GM10248 (cell line): ENCODE measurements around the gene PHGDH.

ENCODE experiments used
- CTCF ChIA-PET: fragments of 300-600 bp; sonication (Branson Sonifier 250); formaldehyde crosslinking; extraction: SDS; loops from one replicate; lab custom pipeline; 2021; ENCODE audit warnings: antibody characterized with exemption; lab: Yijun Ruan, JAX
- POLR2A ChIA-PET: fragments of 350-650 bp; sonication (Branson Sonifier 250); formaldehyde crosslinking; extraction: SDS; loops from one replicate; lab custom pipeline; 2020; ENCODE audit warnings: antibody characterized with exemption; lab: Yijun Ruan, JAX
- DNase-seq: peaks from one replicate; pipeline ENCODE4 v3.0.0; 2012; ENCODE audit errors: extremely low spot score
- TF ChIP-seq, protein P1 (sequence below): IDR thresholded peaks from 2 replicates; pipeline ENCODE4 v1.5.1; 2012; ENCODE audit warnings: mild to moderate bottlenecking, low read depth; ENCODE audit errors: extremely low read depth, missing control alignments, control extremely low read depth

The PHGDH gene

DNA sequence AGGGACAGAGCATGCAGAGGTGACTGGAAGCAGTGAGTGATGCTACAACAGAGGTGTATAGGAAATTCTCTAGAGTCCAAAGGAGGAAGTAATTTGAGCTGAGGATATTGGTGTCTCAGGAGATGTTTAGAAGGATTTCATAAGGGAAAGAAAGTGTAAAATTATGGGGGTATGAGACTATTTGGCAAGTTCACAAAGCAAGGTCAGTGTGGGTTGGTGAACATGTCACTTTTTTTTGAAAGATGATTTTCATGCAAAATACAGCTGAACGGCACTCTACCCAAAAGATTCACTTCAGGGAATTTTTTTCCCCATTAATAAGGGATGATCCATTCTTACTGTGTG lies 32.8 kb downstream of the PHGDH start:
- ChIA-PET CTCF (interaction anchor here (0.7 to 3.9 kb wide), 19 partner anchors 8 to 282 kb away, joined by 3 to 35 read pairs (median 5); partner anchors contain the start of gene HMGCS2), POLR2A (no interaction called here)
- no peak for DNase-seq
- TF ChIP-seq, protein P1, sequence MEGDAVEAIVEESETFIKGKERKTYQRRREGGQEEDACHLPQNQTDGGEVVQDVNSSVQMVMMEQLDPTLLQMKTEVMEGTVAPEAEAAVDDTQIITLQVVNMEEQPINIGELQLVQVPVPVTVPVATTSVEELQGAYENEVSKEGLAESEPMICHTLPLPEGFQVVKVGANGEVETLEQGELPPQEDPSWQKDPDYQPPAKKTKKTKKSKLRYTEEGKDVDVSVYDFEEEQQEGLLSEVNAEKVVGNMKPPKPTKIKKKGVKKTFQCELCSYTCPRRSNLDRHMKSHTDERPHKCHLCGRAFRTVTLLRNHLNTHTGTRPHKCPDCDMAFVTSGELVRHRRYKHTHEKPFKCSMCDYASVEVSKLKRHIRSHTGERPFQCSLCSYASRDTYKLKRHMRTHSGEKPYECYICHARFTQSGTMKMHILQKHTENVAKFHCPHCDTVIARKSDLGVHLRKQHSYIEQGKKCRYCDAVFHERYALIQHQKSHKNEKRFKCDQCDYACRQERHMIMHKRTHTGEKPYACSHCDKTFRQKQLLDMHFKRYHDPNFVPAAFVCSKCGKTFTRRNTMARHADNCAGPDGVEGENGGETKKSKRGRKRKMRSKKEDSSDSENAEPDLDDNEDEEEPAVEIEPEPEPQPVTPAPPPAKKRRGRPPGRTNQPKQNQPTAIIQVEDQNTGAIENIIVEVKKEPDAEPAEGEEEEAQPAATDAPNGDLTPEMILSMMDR, result no peak

DNA sequence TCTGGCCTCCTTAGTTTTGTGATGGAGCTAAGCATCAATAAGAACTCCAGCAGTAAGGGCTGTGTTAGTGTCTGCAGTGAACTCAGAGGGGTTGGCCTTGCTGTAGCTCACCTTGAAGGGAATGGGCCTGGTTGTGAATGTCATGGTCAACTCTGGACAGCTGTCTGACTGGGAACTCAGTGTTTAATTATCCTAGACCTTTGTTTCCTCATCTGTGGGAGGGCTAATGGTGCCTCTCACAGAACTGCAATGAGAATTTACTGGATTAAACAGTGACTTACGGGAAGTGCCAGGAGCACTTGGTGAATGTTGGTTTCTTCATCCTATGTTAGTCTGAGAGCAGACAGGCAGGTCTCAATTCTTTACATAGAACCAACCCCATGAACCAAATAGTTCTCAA lies 33.3 kb downstream of the PHGDH start:
- POLR2A ChIA-PET, result no interaction called here
- no peak for DNase-seq
- TF ChIP-seq, protein P1, result no peak
- CTCF ChIA-PET, result interaction anchor here (0.7 to 3.9 kb wide), 15 partner anchors 8 to 282 kb away, joined by 3 to 35 read pairs (median 5); partner anchors contain the start of gene HMGCS2

DNA sequence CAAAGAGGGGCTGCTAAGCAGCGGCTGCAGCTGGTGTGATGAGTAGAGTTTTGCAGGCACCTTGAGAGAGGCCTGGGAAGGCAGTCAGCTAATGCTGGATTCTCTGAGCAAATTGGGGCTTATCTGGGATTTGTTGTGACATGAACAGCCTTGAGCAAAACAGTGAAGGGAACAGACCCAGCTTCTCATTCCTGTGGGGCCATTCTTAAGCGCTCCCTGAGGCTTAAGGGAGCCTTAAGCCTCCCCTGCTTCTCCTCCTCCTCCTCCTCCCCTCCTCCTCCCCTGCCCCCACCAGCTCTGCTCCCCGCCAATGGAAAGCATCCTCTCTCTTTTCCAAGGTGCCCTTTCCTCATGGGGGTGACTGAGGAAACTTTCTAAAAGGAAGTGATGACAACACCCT lies 35.7 kb downstream of the PHGDH start:
- no peak for DNase-seq
- ChIA-PET POLR2A (no interaction called here), CTCF (interaction anchor here (1.3 to 2.4 kb wide), 3 partner anchors 10 to 62 kb away, joined by 3 to 7 read pairs (median 4); no protein-coding TSS in a partner anchor)
- TF ChIP-seq, protein P1, result no peak

DNA sequence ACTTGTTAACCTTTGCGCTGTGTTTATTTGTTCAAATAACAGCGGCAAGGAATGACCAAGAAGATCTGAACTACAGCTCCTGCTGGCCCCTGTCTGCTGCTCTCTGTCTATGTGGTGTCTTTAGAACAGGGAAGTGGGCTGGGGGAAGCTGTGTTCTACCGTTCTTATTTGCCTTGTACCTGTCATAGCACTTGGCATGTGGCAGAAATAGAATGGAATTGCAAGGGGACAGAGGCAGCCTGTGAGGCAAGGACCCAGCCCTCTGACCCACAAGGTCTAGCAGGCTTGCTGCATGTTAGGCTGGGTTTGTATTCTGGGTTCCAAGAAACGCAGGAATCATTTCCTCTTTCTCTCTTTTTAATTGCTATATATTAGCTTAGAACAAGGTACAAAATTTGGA lies 36.3 kb downstream of the PHGDH start:
- ChIA-PET POLR2A (no interaction called here), CTCF (interaction anchor here (1.3 to 2.4 kb wide), 3 partner anchors 8 to 19 kb away, joined by 3 to 7 read pairs (median 5); no protein-coding TSS in a partner anchor)
- DNase-seq, result no peak
- TF ChIP-seq, protein P1, result no peak

DNA sequence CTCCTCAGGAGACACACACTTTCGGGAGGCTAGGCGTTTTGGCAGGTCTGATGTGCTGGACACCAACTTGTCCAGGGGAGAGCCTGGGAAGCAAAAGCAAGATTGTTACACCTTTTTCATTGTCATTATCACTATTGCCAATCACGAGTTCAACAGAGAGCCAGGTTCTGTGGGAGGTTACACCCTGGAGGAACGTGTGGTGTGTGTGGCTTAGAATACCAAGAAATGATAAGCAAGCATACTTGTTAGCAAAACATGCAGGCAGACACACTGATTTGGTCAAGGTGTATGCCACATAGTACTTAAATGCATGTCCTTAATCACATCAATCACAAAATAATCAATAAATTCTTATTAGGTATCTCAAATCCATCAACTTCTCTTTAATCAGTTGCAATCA lies 40.9 kb downstream of the PHGDH start:
- ChIA-PET POLR2A (no interaction called here), CTCF (interaction anchor here (0.8 to 3.9 kb wide), 3 partner anchors 8 to 12 kb away, joined by 3 to 32 read pairs (median 4); no protein-coding TSS in a partner anchor)
- TF ChIP-seq, protein P1, result no peak
- DNase-seq, result no peak

DNA sequence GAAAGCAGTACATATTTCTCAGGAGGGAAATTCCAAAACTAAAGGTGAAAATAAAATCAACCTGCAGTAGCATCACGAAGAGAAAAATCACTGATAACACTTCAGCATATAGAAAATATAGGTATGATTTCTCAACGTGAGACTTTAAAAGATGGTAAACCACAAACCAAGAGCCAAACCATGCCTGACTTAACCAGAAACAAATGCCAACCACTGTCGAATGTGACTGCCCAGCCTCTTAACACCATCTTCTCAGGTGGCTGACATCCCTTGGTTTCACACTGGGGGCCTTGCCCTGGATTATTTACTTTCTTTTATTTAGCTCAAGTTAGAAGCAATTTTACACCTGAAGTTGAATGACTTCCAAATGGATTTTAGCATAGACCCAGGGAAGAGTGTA lies 46.9 kb downstream of the PHGDH start:
- TF ChIP-seq, protein P1, result no peak
- ChIA-PET POLR2A (no interaction called here), CTCF (interaction anchor here (2.8 to 4.5 kb wide), 2 partner anchors 11 to 14 kb away, joined by 7 to 23 read pairs; no protein-coding TSS in a partner anchor)
- no peak for DNase-seq

DNA sequence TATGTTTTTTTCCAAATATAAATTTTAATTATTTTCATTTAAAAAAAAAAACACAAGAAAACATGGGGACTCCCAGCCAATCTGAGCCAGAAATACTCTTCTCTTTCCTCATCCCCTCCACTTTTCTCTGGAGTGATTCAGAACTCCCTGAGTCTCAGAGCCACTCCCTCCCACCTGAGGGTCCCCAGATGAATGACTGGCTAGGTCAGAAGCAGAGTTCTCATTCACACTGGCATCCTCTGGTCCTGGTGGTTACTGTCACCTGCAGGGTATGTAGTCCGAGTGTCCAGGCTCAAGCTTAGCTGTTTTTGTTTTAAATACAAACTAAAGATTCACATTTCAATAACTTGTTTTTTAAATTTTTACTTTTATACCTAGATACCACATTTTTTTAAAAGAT lies 50.7 kb downstream of the PHGDH start:
- CTCF ChIA-PET, result interaction anchor here (1.3 kb wide), 1 partner anchor 18 kb away, joined by 4 read pairs; no protein-coding TSS in a partner anchor
- TF ChIP-seq, protein P1, result no peak
- no peak for DNase-seq
- POLR2A ChIA-PET, result no interaction called here
